Endothelial cell of umbilical vein (primary cell): ENCODE results near the gene CLCN3. TPM values are rescaled to one million over a fixed set of nuclear protein-coding genes. Genes with fewer than 3 reads are reported as not detected.

ENCODE experiments used
- BruUV-seq: library from RNA; stranded (reverse); fragments of 400-500 nt; replicated peaks from 2 replicates; lab custom pipeline; 2021; lab: Mats Ljungman, UMichigan
- CTCF ChIA-PET: fragments of 300-600, 350-600 bp; sonication (Branson Sonifier 250); formaldehyde crosslinking; loops from one replicate; lab custom pipeline; 2021; ENCODE audit warnings: antibody characterized with exemption, inconsistent platforms; lab: Charles Lee
- POLR2A ChIA-PET: fragments of 300-600, 350-600 bp; sonication (Branson Sonifier 250); formaldehyde crosslinking; loops from one replicate; lab custom pipeline; 2021; ENCODE audit warnings: antibody characterized with exemption, inconsistent platforms; lab: Charles Lee
- DNase-seq: peaks from one replicate; pipeline ENCODE4 v3.0.0-alpha.2; 2011; ENCODE audit warnings: low read depth, low spot score
- FAIRE-seq: peaks from 2 replicates; lab custom pipeline; 2011; peaks lifted over from hg19 to GRCh38; lab: Jason Lieb, UNC
- H2AFZ ChIP-seq: 2 replicates; pipeline ENCODE4 v1.6.0; 2012; ENCODE audit warnings: low read depth, low read length, control low read depth, inconsistent platforms
- H3K27ac ChIP-seq: 2 replicates; pipeline ENCODE4 v1.5.1; 2011; ENCODE audit warnings: low read depth, mild to moderate bottlenecking, control low read depth, low read length, moderate library complexity; ENCODE audit not compliant: insufficient read depth
- H3K27me3 ChIP-seq, 2 experiments: 2 replicates each; pipeline versions ENCODE4 v1.6.0 to v1.6.1; 2011; ENCODE audit warnings: low read length in 2 of 2, mixed read lengths in 1 of 2; ENCODE audit not compliant: control insufficient read depth in 2 of 2, insufficient read depth in 2 of 2
- H3K36me3 ChIP-seq, 2 experiments: 2 replicates in 1 of 2; 3 replicates in 1 of 2; pipeline ENCODE4 v1.5.1; 2011; ENCODE audit warnings: low read length in 2 of 2, mild to moderate bottlenecking in 1 of 2, moderate library complexity in 1 of 2; ENCODE audit not compliant: control insufficient read depth in 2 of 2, insufficient read depth in 2 of 2; ENCODE audit errors: extremely low read depth in 1 of 2
- H3K4me1 ChIP-seq: 3 replicates; pipeline ENCODE4 v1.5.1; 2011; ENCODE audit warnings: mild to moderate bottlenecking, low read length; ENCODE audit not compliant: control insufficient read depth, insufficient read depth; ENCODE audit errors: extremely low read depth
- H3K4me2 ChIP-seq: 2 replicates; pipeline ENCODE4 v1.6.1; 2011; ENCODE audit warnings: low read length, control low read depth, mixed read lengths; ENCODE audit not compliant: insufficient read depth
- H3K4me3 ChIP-seq, 3 experiments: fragments of 200-600 bp in 1 of 3; sonication (generic), shearing (Covaris generic) in 1 of 3; replicated peaks in 1 of 3; 2 replicates each; pipeline ENCODE4 v1.5.1; 2011 to 2016; ENCODE audit warnings: control low read depth in 3 of 3, low read length in 3 of 3, mild to moderate bottlenecking in 2 of 3, inconsistent platforms in 1 of 3, low read depth in 1 of 3, moderate library complexity in 1 of 3; ENCODE audit not compliant: insufficient read depth in 1 of 3
- H3K79me2 ChIP-seq: 2 replicates; pipeline ENCODE4 v1.6.0; 2012; ENCODE audit warnings: low read length, inconsistent platforms; ENCODE audit not compliant: control insufficient read depth, insufficient read depth
- H3K9ac ChIP-seq: replicated peaks from 2 replicates; pipeline ENCODE3; 2011; ENCODE audit warnings: low read length, control low read depth; ENCODE audit not compliant: insufficient read depth; ENCODE audit errors: extremely low read depth
- H3K9me1 ChIP-seq: replicated peaks from 3 replicates; pipeline ENCODE4 v1.6.0; 2011; ENCODE audit warnings: mild to moderate bottlenecking, low read length; ENCODE audit not compliant: control insufficient read depth, insufficient read depth; ENCODE audit errors: extremely low read depth
- H3K9me3 ChIP-seq: replicated peaks from 2 replicates; pipeline ENCODE4 v1.5.1; 2012; ENCODE audit warnings: low read length, inconsistent platforms; ENCODE audit not compliant: control insufficient read depth, insufficient read depth
- H4K20me1 ChIP-seq: replicated peaks from 2 replicates; pipeline ENCODE3; 2011; ENCODE audit warnings: mild to moderate bottlenecking, low read length; ENCODE audit not compliant: control insufficient read depth, insufficient read depth; ENCODE audit errors: extremely low read depth
- EZH2 ChIP-seq: IDR thresholded peaks from 2 replicates; pipeline ENCODE4 v1.6.1; 2012; ENCODE audit warnings: borderline replicate concordance, low read depth, mild to moderate bottlenecking, moderate library complexity, low read length, inconsistent platforms; ENCODE audit not compliant: severe bottlenecking
- FOS ChIP-seq: IDR thresholded peaks from 2 replicates; pipeline ENCODE4 v1.6.1; 2011; ENCODE audit warnings: mild to moderate bottlenecking, low read length, moderate library complexity, borderline replicate concordance; ENCODE audit not compliant: insufficient read depth
- GATA2 ChIP-seq: IDR thresholded peaks from 2 replicates; pipeline ENCODE4 v1.7.0; 2011; ENCODE audit warnings: low read depth, mild to moderate bottlenecking, moderate library complexity, mixed read lengths, low read length; ENCODE audit not compliant: insufficient read length, insufficient read depth
- JUN ChIP-seq: IDR thresholded peaks from 2 replicates; pipeline ENCODE4 v1.6.1; 2011; ENCODE audit warnings: borderline replicate concordance, low read depth; ENCODE audit not compliant: insufficient read length, insufficient read depth
- MYC ChIP-seq: IDR thresholded peaks from one replicate; pipeline ENCODE4 v1.6.1; 2011; ENCODE audit warnings: mild to moderate bottlenecking, low read depth, low read length
- POLR2A ChIP-seq: IDR thresholded peaks from 2 replicates; pipeline ENCODE4 v1.6.1; 2012; ENCODE audit warnings: low read depth, mild to moderate bottlenecking, control low read depth, low read length
- POLR2AphosphoS5 ChIP-seq: IDR thresholded peaks from 2 replicates; pipeline ENCODE4 v1.6.1; 2012; ENCODE audit warnings: low read depth, mild to moderate bottlenecking, control low read depth, low read length, moderate library complexity; ENCODE audit not compliant: insufficient read depth
- dilution Hi-C: fragments of 300-500 bp; cut with MboI; formaldehyde crosslinking; loops from one replicate; pipeline ENCODE4 v1.15.0; 2019; ENCODE audit warnings: low sequenced_read_pairs; ENCODE audit not compliant: extremely low pct_ligation_motif_present
- intact Hi-C: fragments of 100-400 bp; cut with micrococcal nuclease; formaldehyde crosslinking; loops from one replicate; pipeline ENCODE4 v1.10.0; 2022
- polyA plus RNA-seq, 4 experiments: library from polyadenylated mRNA; depleted of rRNA in 3 of 4; stranded (reverse) in 3 of 4; unstranded in 1 of 4; fragments of >200 nt; gene quantifications; 2 replicates each; pipeline versions ENCODE4 v1.2.1 to v1.2.3, GENCODE V29; 2011 to 2012; ENCODE audit warnings: missing spikeins in 1 of 4
- total RNA-seq: library from RNA; stranded (reverse); gene quantifications from 2 replicates; pipeline ENCODE4 v1.2.3, GENCODE V29; 2021
- TF ChIP-seq, protein P1 (sequence below): IDR thresholded peaks from 2 replicates; pipeline ENCODE4 v1.6.1; 2011; ENCODE audit not compliant: insufficient read depth, insufficient read length
- TF ChIP-seq, protein P2 (sequence below), 2 donors: IDR thresholded peaks; 1 replicate in 1 of 2; 2 replicates in 1 of 2; pipeline ENCODE4 v1.5.1; 2011; ENCODE audit warnings: low read length in 2 of 2, mild to moderate bottlenecking in 2 of 2, moderate library complexity in 2 of 2, control low read depth in 1 of 2, inconsistent platforms in 1 of 2, low read depth in 1 of 2; ENCODE audit not compliant: insufficient read depth in 1 of 2; ENCODE audit errors: extremely low read depth in 1 of 2

The CLCN3 gene
- total and polyA plus RNA-seq, 2 donors (not counting 3 experiments of a cell fraction or from before 2014, with no cell fraction given), result 16.5 to 51.4 TPM

GRCh38 chr4:169663402-169663801 lies 43.0 kb downstream of the CLCN3 start:
- no TSS peak for BruUV-seq
- Histone ChIP-seq H3K27me3 (no peaks in the 10 kb centered on the region), H3K4me1 (peaks cover 58% of the 10 kb centered on the region), H3K4me2 (peak overlapping the region; percentile 68), H3K79me2 (peaks cover 15% of the 10 kb centered on the region), H3K36me3 (peaks cover 0 to 2% of the 10 kb centered on the region in 2 experiments), H4K20me1 (no peaks in the 10 kb centered on the region), H3K4me3 (no peak overlapping the region), H3K27ac (peak overlapping the region; percentile 76), H3K9me3 (no peaks in the 10 kb centered on the region), H3K9ac (peak overlapping the region; percentile 6), H3K9me1 (peaks cover 2% of the 10 kb centered on the region), H2AFZ (no peak overlapping the region)
- ChIA-PET POLR2A (no interaction called here), CTCF (interaction anchor here (1.1 to 1.9 kb wide), 3 partner anchors 50 to 109 kb away, joined by 3 to 10 read pairs (median 8); partner anchors contain the start of gene NEK1)
- FAIRE-seq, result no peak
- dilution Hi-C loops, result no loop called here
- intact Hi-C loops, result loop anchor here (5.0 kb wide), 1 partner anchor 54 kb away; no protein-coding TSS in a partner anchor
- no peak for DNase-seq
- TF ChIP-seq, protein P1, sequence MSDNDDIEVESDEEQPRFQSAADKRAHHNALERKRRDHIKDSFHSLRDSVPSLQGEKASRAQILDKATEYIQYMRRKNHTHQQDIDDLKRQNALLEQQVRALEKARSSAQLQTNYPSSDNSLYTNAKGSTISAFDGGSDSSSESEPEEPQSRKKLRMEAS, result no peak
- TF ChIP-seq EZH2 (no peak), GATA2 (no peak), FOS (no peak), POLR2AphosphoS5 (no peak), JUN (no peak), POLR2A (no peak), MYC (no peak)
- TF ChIP-seq, protein P2, sequence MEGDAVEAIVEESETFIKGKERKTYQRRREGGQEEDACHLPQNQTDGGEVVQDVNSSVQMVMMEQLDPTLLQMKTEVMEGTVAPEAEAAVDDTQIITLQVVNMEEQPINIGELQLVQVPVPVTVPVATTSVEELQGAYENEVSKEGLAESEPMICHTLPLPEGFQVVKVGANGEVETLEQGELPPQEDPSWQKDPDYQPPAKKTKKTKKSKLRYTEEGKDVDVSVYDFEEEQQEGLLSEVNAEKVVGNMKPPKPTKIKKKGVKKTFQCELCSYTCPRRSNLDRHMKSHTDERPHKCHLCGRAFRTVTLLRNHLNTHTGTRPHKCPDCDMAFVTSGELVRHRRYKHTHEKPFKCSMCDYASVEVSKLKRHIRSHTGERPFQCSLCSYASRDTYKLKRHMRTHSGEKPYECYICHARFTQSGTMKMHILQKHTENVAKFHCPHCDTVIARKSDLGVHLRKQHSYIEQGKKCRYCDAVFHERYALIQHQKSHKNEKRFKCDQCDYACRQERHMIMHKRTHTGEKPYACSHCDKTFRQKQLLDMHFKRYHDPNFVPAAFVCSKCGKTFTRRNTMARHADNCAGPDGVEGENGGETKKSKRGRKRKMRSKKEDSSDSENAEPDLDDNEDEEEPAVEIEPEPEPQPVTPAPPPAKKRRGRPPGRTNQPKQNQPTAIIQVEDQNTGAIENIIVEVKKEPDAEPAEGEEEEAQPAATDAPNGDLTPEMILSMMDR (IDR thresholded peaks at IDR 0.05; ENCODE audit: extremely low read depth in 1 of 2, insufficient read depth in 1 of 2, low read depth in 1 of 2, low read length in 2 of 2), result no peak
